GM19397 (cell line): ENCODE data around the gene C2orf76.
"Not testable (repeated sequence)": the region's sequence is repeated elsewhere in the genome, so short reads cannot be mapped to it uniquely, and the experiment has no call there.

Source experiments
- ATAC-seq: cut with Tn5 transposase; IDR thresholded peaks from one replicate; pipeline ENCODE4 v1.9.1; 2021; ENCODE audit warnings: mild to moderate bottlenecking, moderate library complexity; ENCODE audit not compliant: unreplicated experiment

Gene C2orf76

DNA sequence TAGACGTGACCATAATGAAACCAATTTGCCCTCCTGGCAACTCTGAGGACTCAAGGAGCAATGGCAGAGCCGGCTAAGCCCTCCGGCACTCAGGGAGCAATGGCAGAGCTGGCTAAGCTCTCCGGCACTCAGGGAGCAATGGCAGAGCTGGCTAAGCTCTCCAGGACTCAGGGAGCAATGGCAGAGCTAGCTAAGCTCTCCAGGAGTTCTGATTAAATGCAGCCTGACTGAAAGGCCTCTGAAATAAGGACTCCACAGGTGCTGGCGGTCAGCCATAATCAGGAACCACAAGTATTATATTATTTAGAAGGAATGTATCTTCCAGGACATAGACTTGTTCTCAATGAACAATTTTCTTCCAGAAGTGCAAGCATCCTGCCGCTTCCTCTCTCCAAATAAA is 65.2 kb downstream of the C2orf76 start:
- ATAC-seq = no peak

GRCh38 chr2:119295688-119296375 is 70.8 kb downstream of the C2orf76 start:
- ATAC-seq = no peak

DNA sequence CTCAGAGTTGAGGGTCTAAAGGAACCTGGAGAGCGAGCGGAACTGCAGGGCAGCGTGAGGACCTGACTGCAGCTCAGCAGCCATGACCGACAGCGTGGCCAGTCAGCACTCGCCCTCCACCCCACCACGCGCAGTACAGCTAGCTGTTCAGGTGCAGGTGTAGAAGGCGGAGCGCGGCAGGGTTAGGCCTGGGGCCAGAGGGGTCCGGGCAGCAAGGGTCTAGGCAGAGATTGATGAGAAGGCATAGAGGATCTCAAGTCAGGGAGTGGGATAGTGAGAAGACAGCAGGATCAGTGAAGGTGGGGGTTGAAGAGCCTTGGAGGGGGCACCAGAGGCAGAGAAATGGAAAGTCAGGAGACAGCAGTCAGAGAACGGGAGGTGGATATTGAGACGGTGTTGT is 72.0 kb downstream of the C2orf76 start:
- ATAC-seq = no peak

DNA sequence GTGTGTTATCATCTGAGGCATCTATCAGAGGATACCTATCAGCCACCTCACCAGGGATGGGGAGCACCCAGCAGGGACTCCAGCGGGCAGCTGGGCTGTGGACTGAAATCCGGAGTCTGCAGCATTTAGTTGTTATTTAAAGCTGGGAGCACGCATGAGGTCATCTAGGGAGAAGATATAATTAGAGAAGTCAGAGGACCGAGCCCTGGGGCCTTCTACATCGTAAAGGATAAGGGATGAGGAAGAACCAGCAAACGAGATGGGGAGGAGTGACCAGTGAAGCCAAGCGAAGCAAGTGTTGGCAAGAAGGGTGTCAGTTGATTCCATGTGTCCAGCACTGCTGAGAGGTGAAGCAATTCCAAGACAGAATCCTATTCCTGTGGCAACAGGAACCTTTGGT is 72.7 kb downstream of the C2orf76 start:
- ATAC-seq = no peak

DNA sequence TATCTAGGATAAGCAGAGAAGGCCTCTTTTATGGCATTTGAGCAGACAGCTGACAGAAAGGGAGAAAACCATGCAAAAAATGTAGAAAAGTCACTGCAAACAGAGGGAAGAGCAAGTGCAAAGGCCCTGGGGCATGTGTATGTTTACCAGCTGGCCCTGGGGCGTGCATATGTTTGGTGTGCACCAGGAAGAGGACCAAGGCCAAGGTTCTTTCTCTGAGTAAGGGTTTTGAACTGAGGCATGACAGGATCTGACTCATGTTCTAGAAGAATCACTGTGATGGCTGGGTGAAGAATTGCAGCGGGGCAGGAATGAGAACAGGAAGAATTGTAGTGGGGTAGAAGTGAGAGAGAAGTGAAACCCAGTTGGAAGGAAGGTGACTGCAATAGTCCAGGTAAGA is 73.4 kb downstream of the C2orf76 start:
- no peak for ATAC-seq

DNA sequence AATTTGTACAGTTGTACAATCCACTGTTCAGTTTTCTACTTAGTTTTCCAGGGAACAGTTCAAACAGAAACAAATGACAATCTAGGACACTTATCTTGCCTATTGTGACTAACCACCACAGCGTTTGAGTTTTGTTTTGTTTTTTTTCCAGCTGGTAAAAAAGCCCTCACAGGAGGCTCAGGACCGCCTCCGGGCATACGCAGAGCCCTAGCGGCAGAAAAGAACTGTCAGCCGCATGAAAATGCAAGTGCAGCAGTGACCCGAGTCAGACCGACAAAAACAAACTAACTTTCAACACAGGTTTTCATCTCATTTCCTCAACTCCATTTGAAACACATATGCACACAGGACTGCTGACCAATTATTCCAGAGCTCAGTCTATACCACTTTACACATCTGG is 74.4 kb downstream of the C2orf76 start:
- no peak for ATAC-seq

- no peak for ATAC-seq
Measured at GRCh38 chr2:119291588-119292167, 75.0 kb downstream of the C2orf76 start.

DNA sequence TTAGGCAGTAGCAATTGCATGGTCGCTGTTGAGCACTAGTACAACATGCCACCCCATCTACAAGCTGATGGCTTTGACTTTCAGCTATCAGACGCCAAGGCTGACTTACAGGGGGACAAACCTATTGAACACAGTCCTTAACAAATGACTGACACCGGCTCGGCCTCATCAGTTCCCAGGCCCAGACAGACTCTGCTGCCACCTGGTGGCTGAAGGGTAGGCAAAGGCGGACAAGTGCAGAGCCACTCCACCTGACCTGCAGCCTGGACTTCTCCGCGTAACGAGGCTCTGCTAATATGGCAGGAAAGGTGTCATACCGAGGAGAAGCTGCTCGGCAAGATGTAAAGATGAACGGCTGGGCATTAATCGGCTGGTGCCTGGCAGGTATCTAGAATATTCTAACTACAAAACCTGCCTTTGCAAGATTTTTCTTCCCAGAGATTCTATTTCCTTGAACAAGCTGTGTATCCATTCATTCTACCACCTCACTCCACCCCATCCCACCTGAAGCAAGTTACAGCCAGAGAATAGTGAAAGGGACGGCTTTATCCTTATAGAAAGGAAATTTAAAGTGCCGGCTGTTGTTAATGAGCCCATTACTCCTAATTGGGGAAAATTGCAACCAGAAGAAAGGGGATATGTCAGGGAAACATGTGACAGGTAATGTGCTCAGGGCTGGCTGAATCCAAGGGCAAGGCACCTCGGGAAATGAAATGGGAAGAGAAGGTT is 75.6 kb downstream of the C2orf76 start:
- ATAC-seq = peak; percentile 69

GRCh38 chr2:119289642-119290041 is 77.0 kb downstream of the C2orf76 start:
- ATAC-seq = no peak

- no peak for ATAC-seq
Measured at GRCh38 chr2:119289093-119289492, 77.5 kb downstream of the C2orf76 start.

DNA sequence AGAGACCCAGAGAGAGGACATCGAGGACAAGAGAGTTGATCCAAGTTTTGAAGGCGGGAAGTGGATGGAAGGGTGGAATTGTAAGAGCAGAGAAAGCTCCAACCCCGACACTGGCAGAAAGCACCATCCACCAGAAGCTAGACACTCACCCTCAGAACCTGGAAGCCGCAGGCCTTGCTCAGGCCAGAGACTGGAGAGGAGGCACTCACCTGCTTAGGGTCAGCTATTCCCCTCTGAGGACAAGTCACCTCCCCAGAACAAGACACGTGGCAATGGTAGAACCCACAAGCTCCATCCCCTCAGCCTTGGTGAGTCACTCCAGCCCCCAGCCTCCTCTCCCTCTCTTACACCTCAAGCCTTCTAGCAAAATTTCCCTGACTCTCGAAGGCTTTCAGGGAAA is 78.1 kb downstream of the C2orf76 start:
- no peak for ATAC-seq

DNA sequence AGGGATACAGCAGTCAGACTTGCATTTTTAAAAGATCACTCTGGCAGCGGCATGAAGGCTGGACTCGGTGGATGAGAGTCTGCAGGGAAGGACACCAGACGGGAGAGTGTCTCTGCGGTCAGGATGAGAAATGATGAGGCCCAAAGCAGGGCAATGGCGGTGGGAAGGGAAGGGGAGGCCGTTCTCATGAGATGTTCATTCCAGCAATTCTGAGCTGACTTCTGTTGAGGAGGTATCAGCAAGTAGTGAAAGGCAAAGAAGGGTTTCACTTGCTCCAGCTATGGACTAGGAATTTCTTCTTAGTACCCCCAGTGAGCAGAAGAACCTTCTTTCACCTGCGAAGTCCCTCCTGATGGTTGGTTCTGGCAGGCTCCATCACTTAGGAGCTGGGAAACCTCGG is 80.0 kb downstream of the C2orf76 start:
- ATAC-seq = no peak

- no peak for ATAC-seq
Measured at GRCh38 chr2:119283873-119284331, 82.7 kb downstream of the C2orf76 start.

DNA sequence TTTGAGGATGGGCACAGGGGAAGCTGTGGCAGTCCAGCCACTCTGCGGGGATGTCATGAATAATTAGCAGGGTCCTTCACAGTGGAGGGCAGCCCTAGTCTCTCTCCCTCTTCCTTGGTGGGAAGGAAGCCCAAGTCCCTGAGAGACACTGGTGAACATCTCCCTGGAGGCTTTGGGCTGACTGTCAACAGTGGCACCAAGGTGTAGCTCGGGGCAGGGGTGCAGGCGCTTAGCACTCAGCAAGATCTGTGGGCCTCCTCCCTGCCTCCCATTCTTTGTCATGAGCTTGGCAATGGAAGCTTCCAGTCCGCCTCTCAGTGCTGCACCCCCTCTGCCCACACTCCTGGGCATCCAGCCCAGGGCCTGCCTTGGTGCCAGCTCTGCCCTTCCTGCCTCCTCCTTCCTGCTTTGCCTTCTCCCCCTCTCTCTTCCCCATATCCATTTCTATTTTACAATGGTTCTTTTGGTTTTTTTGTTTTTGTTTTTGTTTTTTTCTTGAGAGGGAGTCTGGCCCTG is 83.6 kb downstream of the C2orf76 start:
- ATAC-seq = no peak

DNA sequence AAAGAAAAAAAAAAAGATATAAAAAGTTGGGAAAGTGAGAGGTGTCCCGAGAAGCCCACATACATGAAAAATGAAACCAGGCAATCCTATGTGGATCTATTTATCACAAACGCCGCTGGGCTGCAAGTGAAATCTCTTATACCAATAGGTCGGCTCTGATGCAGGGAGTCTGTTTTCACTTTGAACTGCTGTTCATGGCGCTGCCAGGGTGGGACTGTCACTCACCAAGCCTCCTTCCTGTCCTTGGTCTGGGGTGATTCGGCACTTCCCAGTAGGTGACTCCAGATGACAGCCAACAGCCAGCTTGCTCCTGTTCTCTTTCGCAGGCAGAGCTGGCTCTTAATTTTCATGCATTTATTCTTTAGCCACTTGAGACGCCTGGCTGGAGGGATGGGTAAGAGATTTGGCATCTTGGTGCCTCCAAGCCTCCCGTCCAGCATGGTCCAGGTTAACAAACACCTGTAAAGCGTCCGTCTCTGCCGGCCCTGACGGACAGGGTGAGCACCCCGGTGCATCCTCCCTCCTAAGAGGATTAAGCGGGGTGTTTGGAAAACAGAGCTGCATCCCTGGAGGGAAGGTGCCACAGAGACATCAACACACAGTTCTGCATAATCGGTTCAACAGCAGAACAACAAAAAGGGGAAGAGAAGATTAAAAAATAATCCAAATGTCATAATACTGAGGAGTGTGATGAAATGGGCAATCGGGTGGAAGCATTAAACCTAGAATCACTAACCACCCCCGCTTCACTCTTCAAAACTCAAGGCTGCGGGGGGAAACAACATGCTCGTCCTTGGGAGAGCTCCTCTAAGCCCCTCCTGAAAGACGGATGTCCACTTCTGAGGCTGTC is 84.3 kb downstream of the C2orf76 start:
- ATAC-seq = no peak

DNA sequence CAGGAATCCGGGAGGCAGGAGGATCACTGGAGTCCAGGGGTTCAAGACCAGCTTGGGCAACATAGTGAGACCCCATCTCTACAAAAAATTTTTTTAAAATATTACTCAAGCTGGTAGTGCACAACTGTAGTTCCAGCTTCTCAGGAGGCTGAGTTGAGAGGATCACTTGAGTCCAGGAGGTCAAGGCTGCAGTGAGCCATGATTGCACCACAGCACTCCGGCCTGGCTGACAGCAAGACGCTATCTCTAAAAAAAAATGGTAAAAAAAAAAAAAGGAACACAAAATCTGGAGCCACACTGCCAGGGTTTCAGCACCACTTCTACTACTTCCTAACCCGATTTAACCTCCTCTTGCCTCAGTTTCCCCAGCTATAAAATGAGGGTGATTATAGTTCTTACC is 86.0 kb downstream of the C2orf76 start:
- ATAC-seq = no peak

- no peak for ATAC-seq
Measured at GRCh38 chr2:119279666-119280065, 87.0 kb downstream of the C2orf76 start.

DNA sequence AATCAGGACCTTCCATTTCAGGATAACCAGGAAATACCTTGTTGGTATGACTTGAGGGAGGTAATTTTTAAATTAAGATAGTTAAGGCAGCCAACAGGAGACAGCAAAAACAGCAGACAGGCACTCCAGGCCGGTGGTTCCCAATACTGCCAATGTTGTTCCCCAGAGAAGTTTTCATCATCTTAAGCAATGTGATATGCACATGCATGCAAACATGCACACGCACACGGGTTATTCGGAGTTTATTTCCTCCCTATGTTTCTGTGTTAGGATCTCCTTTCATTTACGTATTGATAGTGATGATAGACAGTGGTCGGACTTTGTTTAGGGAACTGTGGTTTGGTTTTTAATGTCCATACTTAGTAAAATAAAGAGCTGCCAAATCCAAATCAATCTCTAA is 87.7 kb downstream of the C2orf76 start:
- no peak for ATAC-seq

GRCh38 chr2:119278385-119278784 is 88.2 kb downstream of the C2orf76 start:
- ATAC-seq = not testable (repeated sequence)

GRCh38 chr2:119276864-119277263 is 89.8 kb downstream of the C2orf76 start:
- ATAC-seq = no peak

DNA sequence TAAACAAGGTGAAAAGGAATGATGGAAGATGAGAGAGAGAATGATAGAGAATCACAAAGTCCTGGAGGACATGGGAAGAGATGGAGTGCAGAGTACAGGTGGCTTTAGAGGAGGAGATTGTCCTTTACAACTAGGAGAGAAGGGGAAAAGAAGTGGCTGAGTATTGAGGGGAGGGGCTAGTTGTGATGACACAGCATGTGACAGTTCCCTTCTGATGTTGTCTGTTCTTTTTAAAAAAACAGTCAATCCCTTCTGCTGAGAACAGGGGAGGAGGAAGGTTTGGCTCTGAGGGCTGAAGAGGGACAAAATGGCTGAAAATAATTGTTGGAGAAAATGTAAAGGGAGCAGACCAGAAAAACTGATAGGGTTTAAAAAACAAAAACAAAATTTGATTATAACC is 99.0 kb downstream of the C2orf76 start:
- ATAC-seq = no peak
